Gastroesophageal sphincter (tissue), 3 donors: Measurements from ENCODE around the gene TMEM86A.
"Not testable (repeated sequence)": the region's sequence is repeated elsewhere in the genome, so short reads cannot be mapped to it uniquely, and the experiment has no call there.

Experiments used
- CTCF ChIP-seq, 4 experiments: fragments of 200-600 bp in 2 of 4; fragments of 450-650 bp in 2 of 4; sonication (generic) in 1 of 4; IDR thresholded peaks; one replicate each; pipeline ENCODE4 v1.5.1; 2017 to 2019; ENCODE audit warnings: antibody characterized with exemption in 4 of 4, mild to moderate bottlenecking in 2 of 4, moderate library complexity in 2 of 4
- EP300 ChIP-seq: sonication (generic); formaldehyde crosslinking; IDR thresholded peaks from one replicate; pipeline ENCODE4 v1.6.1; 2017; ENCODE audit warnings: antibody characterized with exemption, mild to moderate bottlenecking
- POLR2A ChIP-seq, 2 donors: fragments of 450-650 bp; IDR thresholded peaks; one replicate each; pipeline ENCODE4 v1.6.1; 2017; ENCODE audit warnings: antibody characterized with exemption in 2 of 2, mild to moderate bottlenecking in 2 of 2, moderate library complexity in 1 of 2
- POLR2AphosphoS5 ChIP-seq: sonication (generic); formaldehyde crosslinking; IDR thresholded peaks from one replicate; pipeline ENCODE4 v1.6.1; 2017; ENCODE audit warnings: antibody characterized with exemption

GRCh38 chr11:18681949-18682348 is 16.6 kb upstream of the TMEM86A start:
- not testable (repeated sequence) for TF ChIP-seq POLR2A (IDR thresholded peaks at IDR 0.05); EP300; POLR2AphosphoS5; CTCF (IDR thresholded peaks at IDR 0.05)
